ENCODE data around the gene ITGB5.

GRCh38 chr3:124752051-124752450 lies 135.1 kb downstream of the ITGB5 start:
- TF ChIP-seq EP300 (IDR thresholded peaks at IDR 0.05) (no peak), CTCF (IDR thresholded peaks at IDR 0.05) (no peak), POLR2A (IDR thresholded peaks at IDR 0.05) (no peak), POLR2AphosphoS5 (IDR thresholded peaks at IDR 0.05) (no peak)

All from upper lobe of left lung (tissue), 4 donors.